Mesodermal cell (in vitro differentiated cells): ENCODE results near the gene WEE2.

ENCODE experiments used
- H3K27ac ChIP-seq: 2 replicates; pipeline ENCODE4 v1.7.0; 2013; ENCODE audit warnings: mild to moderate bottlenecking, low read depth, low read length, moderate library complexity; ENCODE audit not compliant: severe bottlenecking
- H3K36me3 ChIP-seq: 2 replicates; pipeline ENCODE4 v1.7.1; 2013; ENCODE audit warnings: mild to moderate bottlenecking, low read length, moderate library complexity; ENCODE audit not compliant: control insufficient read depth, insufficient read depth
- H3K4me1 ChIP-seq: one replicate; pipeline ENCODE4 v1.7.1; 2013; ENCODE audit warnings: mild to moderate bottlenecking, low read length; ENCODE audit not compliant: insufficient read depth, control insufficient read depth, poor library complexity, severe bottlenecking
- H3K4me3 ChIP-seq: 2 replicates; pipeline ENCODE4 v1.7.0; 2013; ENCODE audit warnings: low read length, control low read depth, mild to moderate bottlenecking; ENCODE audit not compliant: insufficient read depth, poor library complexity, severe bottlenecking; ENCODE audit errors: extremely low read depth
- H3K9me3 ChIP-seq: 2 replicates; pipeline ENCODE4 v1.7.1; 2013; ENCODE audit warnings: mild to moderate bottlenecking, low read length, moderate library complexity; ENCODE audit not compliant: control insufficient read depth
- WGBS, 2 experiments: methylation state at CpG; one replicate each; pipeline ENCODE4 v1.1.5; 2013; ENCODE audit warnings: missing lambda C conversion rate in 2 of 2; ENCODE audit not compliant: insufficient coverage in 2 of 2; 5-methylcytosine and 5-hydroxymethylcytosine counted together

The WEE2 gene

GRCh38 chr7:141691540-141691939 is 16.6 kb upstream of the WEE2 start:
- H3K36me3 ChIP-seq, result no peaks in the 10 kb centered on the region
- no peaks in the 10 kb centered on the region for H3K4me1 ChIP-seq
- no peak overlapping the region for H3K4me3 ChIP-seq
- no peak overlapping the region for H3K27ac ChIP-seq
- WGBS, 2 experiments, result no CpG with 5 or more reads among the region's 3 CpGs
- no peaks in the 10 kb centered on the region for H3K9me3 ChIP-seq

GRCh38 chr7:141691961-141692360 is 16.2 kb upstream of the WEE2 start:
- Histone ChIP-seq H3K9me3 (no peaks in the 10 kb centered on the region), H3K4me3 (no peak overlapping the region), H3K4me1 (no peaks in the 10 kb centered on the region), H3K36me3 (no peaks in the 10 kb centered on the region), H3K27ac (no peak overlapping the region)
- WGBS, 2 experiments, result no CpG with 5 or more reads among the region's 4 CpGs

GRCh38 chr7:141693082-141693481 is 15.1 kb upstream of the WEE2 start:
- Histone ChIP-seq H3K4me1 (no peaks in the 10 kb centered on the region), H3K27ac (no peak overlapping the region), H3K9me3 (no peaks in the 10 kb centered on the region), H3K4me3 (no peak overlapping the region), H3K36me3 (no peaks in the 10 kb centered on the region)
- WGBS, 2 experiments, result 100% methylated on average over 1 of the region's 3 CpGs; no CpG with 5 or more reads in 1 of the 2 experiments

- H3K27ac ChIP-seq, result no peak overlapping the region
Observed at GRCh38 chr7:141695803-141696289, 12.3 kb upstream of the WEE2 start.

GRCh38 chr7:141696348-141696747 is 11.8 kb upstream of the WEE2 start:
- Histone ChIP-seq H3K36me3 (no peaks in the 10 kb centered on the region), H3K27ac (no peak overlapping the region), H3K9me3 (no peaks in the 10 kb centered on the region), H3K4me1 (peaks cover 8% of the 10 kb centered on the region), H3K4me3 (no peak overlapping the region)
- 80% methylated on average over 1 of the region's 2 CpGs; no CpG with 5 or more reads in 1 of the 2 experiments for WGBS, 2 experiments

More at GRCh38 chr7:141695803-141696289, 12.3 kb upstream of the WEE2 start:
- H3K4me1 ChIP-seq, result peaks cover 6% of the 10 kb centered on the region
- WGBS, 2 experiments, result 94 to 100% methylated on average over 5 to 6 of the region's 6 CpGs
- H3K9me3 ChIP-seq, result no peaks in the 10 kb centered on the region
- no peaks in the 10 kb centered on the region for H3K36me3 ChIP-seq
- H3K4me3 ChIP-seq, result no peak overlapping the region

GRCh38 chr7:141697211-141697871 is 10.8 kb upstream of the WEE2 start:
- WGBS, 2 experiments, result 92 to 96% methylated on average over 9 to 10 of the region's 10 CpGs

GRCh38 chr7:141698247-141699015 is 9.7 kb upstream of the WEE2 start:
- Histone ChIP-seq H3K4me3 (no peak overlapping the region), H3K4me1 (peaks cover 8% of the 10 kb centered on the region), H3K9me3 (no peaks in the 10 kb centered on the region), H3K27ac (no peak overlapping the region), H3K36me3 (no peaks in the 10 kb centered on the region)
- WGBS, 2 experiments, result 83% methylated on average over 1 of the region's 1 CpG; no CpG with 5 or more reads in 1 of the 2 experiments

More at GRCh38 chr7:141697211-141697871, 10.8 kb upstream of the WEE2 start:
- Histone ChIP-seq H3K4me3 (no peak overlapping the region), H3K27ac (no peak overlapping the region), H3K4me1 (peaks cover 8% of the 10 kb centered on the region), H3K9me3 (no peaks in the 10 kb centered on the region), H3K36me3 (no peaks in the 10 kb centered on the region)

- Histone ChIP-seq H3K27ac (no peak overlapping the region), H3K4me3 (no peak overlapping the region), H3K9me3 (no peaks in the 10 kb centered on the region), H3K4me1 (peaks cover 19% of the 10 kb centered on the region), H3K36me3 (no peaks in the 10 kb centered on the region)
- 100% methylated on average over 1 of the region's 3 CpGs; no CpG with 5 or more reads in 1 of the 2 experiments for WGBS, 2 experiments
Observed at GRCh38 chr7:141699860-141700259, 8.3 kb upstream of the WEE2 start.

- WGBS, 2 experiments, result 78 to 92% methylated on average over 3 to 4 of the region's 5 CpGs
- peaks cover 23% of the 10 kb centered on the region for H3K4me1 ChIP-seq
- no peak overlapping the region for H3K27ac ChIP-seq
- H3K36me3 ChIP-seq, result no peaks in the 10 kb centered on the region
- H3K9me3 ChIP-seq, result no peaks in the 10 kb centered on the region
- peak overlapping the region; percentile 63 for H3K4me3 ChIP-seq
Observed at GRCh38 chr7:141700296-141700847, 7.8 kb upstream of the WEE2 start.

GRCh38 chr7:141700848-141701371 is 7.2 kb upstream of the WEE2 start:
- Histone ChIP-seq H3K9me3 (no peaks in the 10 kb centered on the region), H3K4me1 (peaks cover 23% of the 10 kb centered on the region), H3K36me3 (no peaks in the 10 kb centered on the region), H3K27ac (no peak overlapping the region), H3K4me3 (peak overlapping the region; percentile 63)
- 17 to 25% methylated on average over 2 to 5 of the region's 20 CpGs for WGBS, 2 experiments
